ENCODE data around the gene RBMS3. TPM values are rescaled to one million over a fixed set of nuclear protein-coding genes. Genes with fewer than 3 reads are reported as not detected.

RBMS3 gene
- total RNA-seq, 1 donor from 2014 or later = 33.0 TPM

GRCh38 chr3:29525254-29525881 is 244.5 kb downstream of the RBMS3 start:
- Mint-ChIP-seq H3K27me3 (ENCODE audit: low read depth, unreplicated experiment) (no peaks in the 10 kb centered on the region), H3K36me3 (ENCODE audit: low read depth, unreplicated experiment) (no peaks in the 10 kb centered on the region), H3K9me3 (ENCODE audit: unreplicated experiment) (no peaks in the 10 kb centered on the region), H3K4me3 (ENCODE audit: unreplicated experiment) (no peak overlapping the region), H3K27ac (ENCODE audit: unreplicated experiment) (no peak overlapping the region), H3K4me1 (ENCODE audit: low read depth, unreplicated experiment) (peaks cover 21% of the 10 kb centered on the region)
- Histone ChIP-seq H3K36me3 (ENCODE audit: insufficient read depth, low read length) (no peaks in the 10 kb centered on the region), H3K9me3 (ENCODE audit: insufficient read depth, low read depth, low read length) (no peaks in the 10 kb centered on the region), H4K20me1 (ENCODE audit: insufficient read depth, low read length) (peaks cover 4% of the 10 kb centered on the region), H3K4me1 (ENCODE audit: insufficient read depth, low read length) (peaks cover 14% of the 10 kb centered on the region), H3K27ac (ENCODE audit: low read depth, low read length) (no peak overlapping the region), H2AFZ (ENCODE audit: low read depth, low read length) (no peak overlapping the region), H3K9ac (ENCODE audit: low read length) (no peak overlapping the region), H3K27me3 (ENCODE audit: insufficient read depth, low read length) (no peaks in the 10 kb centered on the region), H3K79me2 (ENCODE audit: insufficient read depth, low read length) (peaks cover 5% of the 10 kb centered on the region), H3K4me2 (ENCODE audit: low read length) (peak overlapping the region; percentile 30), H3K4me3 (ENCODE audit: insufficient read depth, low read depth, low read length) (no peak overlapping the region)
- DNase-seq (ENCODE audit: low read depth) (peak; percentile 42), FAIRE-seq (peak; percentile 56)
- TF ChIP-seq EZH2 (IDR thresholded peaks at IDR 0.05; ENCODE audit: insufficient read depth, low read length) (no peak), CTCF (IDR thresholded peaks at IDR 0.05; ENCODE audit: insufficient read depth, low read depth, low read length) (no peak)

GRCh38 chr3:29527246-29527645 is 246.4 kb downstream of the RBMS3 start:
- FAIRE-seq = peak; percentile 77
- Mint-ChIP-seq H3K27me3 (ENCODE audit: low read depth, unreplicated experiment) (no peaks in the 10 kb centered on the region), H3K4me1 (ENCODE audit: low read depth, unreplicated experiment) (peaks cover 8% of the 10 kb centered on the region), H3K9me3 (ENCODE audit: unreplicated experiment) (no peaks in the 10 kb centered on the region), H3K4me3 (ENCODE audit: unreplicated experiment) (no peak overlapping the region), H3K27ac (ENCODE audit: unreplicated experiment) (no peak overlapping the region), H3K36me3 (ENCODE audit: low read depth, unreplicated experiment) (no peaks in the 10 kb centered on the region)
- no peaks in the 10 kb centered on the region for H3K9me3 ChIP-seq (ENCODE audit: insufficient read depth, low read depth, low read length)
- no peak overlapping the region for H3K9ac ChIP-seq (ENCODE audit: low read length)
- no peaks in the 10 kb centered on the region for H3K36me3 ChIP-seq (ENCODE audit: insufficient read depth, low read length)
- no peak overlapping the region for H3K4me2 ChIP-seq (ENCODE audit: low read length)
- H4K20me1 ChIP-seq (ENCODE audit: insufficient read depth, low read length) = peaks cover 9% of the 10 kb centered on the region
- H3K27me3 ChIP-seq (ENCODE audit: insufficient read depth, low read length) = no peaks in the 10 kb centered on the region
- TF ChIP-seq CTCF (IDR thresholded peaks at IDR 0.05; ENCODE audit: insufficient read depth, low read depth, low read length) (no peak), EZH2 (IDR thresholded peaks at IDR 0.05; ENCODE audit: insufficient read depth, low read length) (no peak)
- no peak overlapping the region for H3K4me3 ChIP-seq (ENCODE audit: insufficient read depth, low read depth, low read length)
- no peak overlapping the region for H3K27ac ChIP-seq (ENCODE audit: low read depth, low read length)
- DNase-seq (ENCODE audit: low read depth) = no peak
- peaks cover 14% of the 10 kb centered on the region for H3K4me1 ChIP-seq (ENCODE audit: insufficient read depth, low read length)
- H3K79me2 ChIP-seq (ENCODE audit: insufficient read depth, low read length) = peaks cover 5% of the 10 kb centered on the region
- H2AFZ ChIP-seq (ENCODE audit: low read depth, low read length) = no peak overlapping the region

- Histone ChIP-seq H3K27ac (ENCODE audit: low read depth, low read length) (no peak overlapping the region), H3K27me3 (ENCODE audit: insufficient read depth, low read length) (no peaks in the 10 kb centered on the region), H2AFZ (ENCODE audit: low read depth, low read length) (no peak overlapping the region), H3K79me2 (ENCODE audit: insufficient read depth, low read length) (no peaks in the 10 kb centered on the region), H3K4me1 (ENCODE audit: insufficient read depth, low read length) (no peaks in the 10 kb centered on the region), H3K4me2 (ENCODE audit: low read length) (no peak overlapping the region), H3K9me3 (ENCODE audit: insufficient read depth, low read depth, low read length) (no peaks in the 10 kb centered on the region), H3K36me3 (ENCODE audit: insufficient read depth, low read length) (no peaks in the 10 kb centered on the region), H4K20me1 (ENCODE audit: insufficient read depth, low read length) (peaks cover 15% of the 10 kb centered on the region), H3K4me3 (ENCODE audit: insufficient read depth, low read depth, low read length) (no peak overlapping the region), H3K9ac (ENCODE audit: low read length) (no peak overlapping the region)
- Mint-ChIP-seq H3K27me3 (ENCODE audit: low read depth, unreplicated experiment) (no peaks in the 10 kb centered on the region), H3K27ac (ENCODE audit: unreplicated experiment) (no peak overlapping the region), H3K36me3 (ENCODE audit: low read depth, unreplicated experiment) (no peaks in the 10 kb centered on the region), H3K4me3 (ENCODE audit: unreplicated experiment) (no peak overlapping the region), H3K4me1 (ENCODE audit: low read depth, unreplicated experiment) (no peaks in the 10 kb centered on the region), H3K9me3 (ENCODE audit: unreplicated experiment) (no peaks in the 10 kb centered on the region)
- FAIRE-seq (no peak), DNase-seq (ENCODE audit: low read depth) (no peak)
- TF ChIP-seq EZH2 (IDR thresholded peaks at IDR 0.05; ENCODE audit: insufficient read depth, low read length) (no peak), CTCF (IDR thresholded peaks at IDR 0.05; ENCODE audit: insufficient read depth, low read depth, low read length) (no peak)
These were observed 250.8 kb downstream of the RBMS3 start for GRCh38 chr3:29531644-29532043.
